ENCODE results near the gene PHACTR3. TPM values are rescaled to one million over a fixed set of nuclear protein-coding genes. Genes with fewer than 3 reads are reported as not detected.

The PHACTR3 gene
- total RNA-seq, 1 experiment from 2014 or later: not detected

DNA sequence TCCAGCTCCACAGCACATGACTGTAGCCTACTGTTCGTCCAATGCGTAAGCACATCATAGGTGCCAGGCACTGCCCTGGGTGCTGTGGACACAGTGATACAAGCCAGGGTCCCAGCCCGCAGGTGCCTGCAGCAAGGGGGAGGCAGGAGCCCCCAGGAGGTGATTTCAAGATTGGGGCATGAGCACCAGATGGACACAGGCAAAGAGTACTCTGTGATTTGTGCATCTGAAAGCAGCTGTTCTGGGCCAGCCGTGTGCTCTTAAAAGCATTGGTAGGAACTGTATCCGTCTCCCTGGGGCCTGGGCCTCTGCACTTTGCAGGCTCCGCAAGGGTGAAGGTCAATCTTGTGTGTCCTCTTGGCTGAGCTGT is 179.3 kb downstream of the PHACTR3 start:
- H3K18ac ChIP-seq (ENCODE audit: insufficient read length, low read depth, low read length): no peak overlapping the region
- H3K4ac ChIP-seq (ENCODE audit: low read depth, low read length): no peak overlapping the region
- H3K4me1 ChIP-seq (ENCODE audit: insufficient read depth, low read length): no peaks in the 10 kb centered on the region
- Mint-ChIP-seq H3K4me1 (peaks cover 0 to 2% of the 10 kb centered on the region in 2 experiments; a peak in 2 of 4 replicates), H3K9me3 (peaks cover 0 to 19% of the 10 kb centered on the region in 2 experiments; a peak in 2 of 5 replicates), H3K27me3 (ENCODE audit: low read depth) (peaks cover 16% of the 10 kb centered on the region), H3K27ac (no peak overlapping the region), H3K4me3 (no peak overlapping the region), H3K36me3 (ENCODE audit: insufficient read depth in 1 of 3, low read depth in 3 of 3) (no peaks in the 10 kb centered on the region)
- no peak overlapping the region for H2BK15ac ChIP-seq (ENCODE audit: low read depth, low read length)
- WGBS (ENCODE audit: extremely low coverage, insufficient read length, low lambda C conversion rate): no CpG with 5 or more reads among the region's 6 CpGs
- H3K79me2 ChIP-seq (ENCODE audit: insufficient read depth, low read length): no peaks in the 10 kb centered on the region
- no peak overlapping the region for H2BK5ac ChIP-seq (ENCODE audit: insufficient read length, low read length)
- H2BK12ac ChIP-seq (ENCODE audit: insufficient read length, low read depth, low read length): no peak overlapping the region
- H3K56ac ChIP-seq (ENCODE audit: insufficient read length, low read depth, low read length): no peak overlapping the region
- H4K5ac ChIP-seq (ENCODE audit: insufficient read length, low read depth, low read length): no peak overlapping the region
- no peak overlapping the region for H2AFZ ChIP-seq (ENCODE audit: low read length)
- H3K4me2 ChIP-seq (ENCODE audit: insufficient read depth, insufficient read length, low read length): no peak overlapping the region
- H3K9ac ChIP-seq (ENCODE audit: extremely low read depth, insufficient read length, low read length): no peak overlapping the region
- H3K23me2 ChIP-seq (ENCODE audit: insufficient read length, low read depth, low read length, poor library complexity, severe bottlenecking): no peaks in the 10 kb centered on the region
- no peaks in the 10 kb centered on the region for H3K27me3 ChIP-seq (ENCODE audit: insufficient read depth, low read length)
- no peak overlapping the region for H3K23ac ChIP-seq (ENCODE audit: insufficient read length, low read depth, low read length)
- H3K27ac ChIP-seq (ENCODE audit: insufficient read length, low read depth, low read length): no peak overlapping the region
- no peak overlapping the region for H2AK5ac ChIP-seq (ENCODE audit: insufficient read length, low read length)
- no peak overlapping the region for H4K91ac ChIP-seq (ENCODE audit: insufficient read length, low read depth, low read length)
- H4K8ac ChIP-seq (replicated peaks; ENCODE audit: insufficient read length, low read depth, low read length): no peak overlapping the region
- no peaks in the 10 kb centered on the region for H3K9me3 ChIP-seq (ENCODE audit: control insufficient read depth, low read depth, low read length)
- DNase-seq: peak; percentile 12
- no peaks in the 10 kb centered on the region for H4K20me1 ChIP-seq (ENCODE audit: control insufficient read depth, insufficient read depth, insufficient read length)
- H3T11ph ChIP-seq (ENCODE audit: low read length): no peak overlapping the region
- no peak overlapping the region for H2BK20ac ChIP-seq (ENCODE audit: low read depth, low read length, poor library complexity, severe bottlenecking)
- H2BK120ac ChIP-seq (ENCODE audit: low read depth, low read length, poor library complexity, severe bottlenecking): no peak overlapping the region
- no peak overlapping the region for H3K14ac ChIP-seq (ENCODE audit: insufficient read depth, low read length)
- no peaks in the 10 kb centered on the region for H3K79me1 ChIP-seq (ENCODE audit: insufficient read depth, low read depth, low read length, poor library complexity, severe bottlenecking)
- no peak for TF ChIP-seq CTCF (conservative IDR thresholded peaks at IDR 0.05)

All from H9 (cell line).